ENCODE data around the gene SYT8. TPM values are rescaled to one million over a fixed set of nuclear protein-coding genes. Genes with fewer than 3 reads are reported as not detected.

The SYT8 gene
- total and polyA plus RNA-seq, 2 experiments from 2014 or later: not detected

DNA sequence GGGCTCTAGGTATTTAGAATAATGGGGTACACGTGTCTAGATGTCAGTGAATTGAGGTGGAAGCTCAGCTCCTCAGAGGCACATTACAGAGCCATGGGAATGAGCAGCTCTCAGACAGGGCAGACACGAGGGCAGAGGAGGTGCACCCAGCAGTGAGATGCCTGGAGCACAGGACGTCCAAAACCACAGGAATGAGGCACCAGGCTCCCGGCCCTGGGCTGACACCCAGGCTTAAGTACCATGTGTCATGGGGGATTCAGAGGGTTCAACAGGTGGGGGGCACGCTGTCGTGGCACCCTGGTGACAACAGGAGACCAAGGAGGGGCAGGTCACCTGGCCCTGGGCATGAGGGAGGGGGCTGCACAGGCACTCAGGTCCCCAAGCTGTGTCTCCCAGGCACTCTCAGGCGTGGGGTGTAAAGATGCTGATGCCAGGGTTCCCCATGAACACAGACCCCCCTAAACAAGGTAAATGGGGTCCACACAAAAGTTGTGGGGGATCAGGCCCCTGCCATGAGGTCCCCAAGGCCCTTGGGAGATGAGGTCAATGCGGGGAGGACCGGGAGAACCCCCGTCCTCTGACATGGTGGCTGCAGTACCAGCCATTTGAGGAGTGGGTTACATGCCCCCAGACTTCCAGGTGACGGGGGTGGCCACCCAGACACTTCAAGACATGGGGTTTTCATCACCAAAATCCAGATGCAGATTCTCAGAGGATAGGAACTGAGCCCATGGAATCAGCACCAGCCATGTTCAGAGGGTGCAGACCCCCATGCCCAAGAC, 5.6 kb upstream of the SYT8 start (continued):
- TF ChIP-seq ZNF462 (CRISPR knock-in tag; IDR thresholded peaks at IDR 0.05) (no peak), ZNF331 (CRISPR knock-in tag; IDR thresholded peaks at IDR 0.05; ENCODE audit: low read depth) (no peak), ZNF114 (CRISPR knock-in tag; IDR thresholded peaks at IDR 0.05) (no peak)

DNA sequence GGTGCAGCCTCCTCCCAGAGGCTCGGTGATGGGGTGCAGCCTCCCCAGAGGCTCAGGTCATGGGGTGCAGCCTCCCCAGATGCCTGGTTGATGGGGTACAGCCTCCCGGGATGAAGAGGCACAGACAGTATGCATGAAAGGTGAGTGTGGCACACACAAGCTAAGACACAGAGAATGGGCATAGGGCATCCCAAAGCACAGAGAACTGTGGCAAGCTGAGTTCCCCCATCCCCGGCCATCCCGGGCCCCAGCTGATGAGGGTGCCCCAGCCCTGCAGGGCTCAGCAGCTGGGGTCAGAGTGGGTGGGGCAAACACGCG, 4.8 kb upstream of the SYT8 start:
- no peaks in the 10 kb centered on the region for H3K36me3 Mint-ChIP-seq (ENCODE audit: low read depth)
- no peaks in the 10 kb centered on the region for H4K20me1 ChIP-seq (replicated peaks; ENCODE audit: insufficient read depth)
- no peak overlapping the region for H3K4me2 ChIP-seq
- H3K9me3 Mint-ChIP-seq: no peaks in the 10 kb centered on the region
- TF ChIP-seq CTCF (conservative IDR thresholded peaks at IDR 0.05; ENCODE audit: low read depth in 2 of 2) (no peak), ETS1 (IDR thresholded peaks at IDR 0.05) (no peak)
- no peak overlapping the region for H2AFZ ChIP-seq
- H3K36me3 ChIP-seq (ENCODE audit: insufficient read depth): no peaks in the 10 kb centered on the region
- no peak overlapping the region for H3K27ac ChIP-seq (ENCODE audit: low read depth)
- peaks cover 17% of the 10 kb centered on the region for H3K27me3 Mint-ChIP-seq (ENCODE audit: insufficient read depth, low read depth, poor library complexity)
- H3K79me2 ChIP-seq (replicated peaks; ENCODE audit: insufficient read depth): no peaks in the 10 kb centered on the region
- H3K27ac Mint-ChIP-seq: no peak overlapping the region
- H3K4me3 ChIP-seq: no peak overlapping the region
- H3K4me1 Mint-ChIP-seq: peaks cover 5% of the 10 kb centered on the region; the same call in 1 of the 3 replicates
- H3K9me2 ChIP-seq (ENCODE audit: insufficient read depth): no peaks in the 10 kb centered on the region
- no peak for DNase-seq (ENCODE audit: low spot score)
- H3K4me3 Mint-ChIP-seq: no peak overlapping the region
- H3K4me1 ChIP-seq (ENCODE audit: insufficient read depth): no peaks in the 10 kb centered on the region; the same call in 1 of the 2 replicates
- no peaks in the 10 kb centered on the region for H3F3A ChIP-seq (replicated peaks; ENCODE audit: low read depth)
- ATAC-seq: no peak
- no peaks in the 10 kb centered on the region for H3K27me3 ChIP-seq (ENCODE audit: insufficient read depth)

Measured in GM23338 (cell line).